HFF-Myc (cell line): ENCODE data around the gene DPF3.

Experiments
- DNase-seq: peaks from one replicate; pipeline ENCODE4 v3.0.0-alpha.2; 2011; ENCODE audit warnings: low read depth; ENCODE audit errors: extremely low read depth
- H3K4me3 ChIP-seq: replicated peaks from 2 replicates; pipeline ENCODE4 v1.5.1; 2011; ENCODE audit warnings: low read depth, mild to moderate bottlenecking, control low read depth, low read length
- CTCF ChIP-seq: IDR thresholded peaks from 2 replicates; pipeline ENCODE4 v1.5.1; 2012; ENCODE audit warnings: mild to moderate bottlenecking, low read depth, low read length, control low read depth; ENCODE audit errors: missing control alignments

The DPF3 gene

DNA sequence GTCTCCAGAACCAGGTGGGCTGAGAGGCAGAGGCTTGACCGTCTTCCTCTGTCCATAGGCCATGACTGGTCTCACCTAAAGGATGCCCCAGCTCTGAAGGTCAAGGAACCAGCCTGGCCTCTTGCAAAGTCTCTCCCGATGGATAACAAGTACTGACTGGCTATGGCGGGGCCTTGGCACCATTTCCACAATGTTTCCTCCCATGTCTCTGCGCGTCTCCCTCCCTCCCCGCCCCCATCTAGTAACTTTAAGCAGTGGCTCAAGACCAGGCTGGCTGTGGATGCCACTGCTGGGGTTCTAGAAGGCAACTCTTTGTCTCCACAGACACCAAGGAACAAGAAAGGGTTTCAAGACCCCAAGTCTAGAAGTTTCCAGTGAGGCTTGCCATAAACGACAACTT lies 275.5 kb downstream of the DPF3 start:
- no peak for TF ChIP-seq CTCF
- no peak overlapping the region for H3K4me3 ChIP-seq
- no peak for DNase-seq

DNA sequence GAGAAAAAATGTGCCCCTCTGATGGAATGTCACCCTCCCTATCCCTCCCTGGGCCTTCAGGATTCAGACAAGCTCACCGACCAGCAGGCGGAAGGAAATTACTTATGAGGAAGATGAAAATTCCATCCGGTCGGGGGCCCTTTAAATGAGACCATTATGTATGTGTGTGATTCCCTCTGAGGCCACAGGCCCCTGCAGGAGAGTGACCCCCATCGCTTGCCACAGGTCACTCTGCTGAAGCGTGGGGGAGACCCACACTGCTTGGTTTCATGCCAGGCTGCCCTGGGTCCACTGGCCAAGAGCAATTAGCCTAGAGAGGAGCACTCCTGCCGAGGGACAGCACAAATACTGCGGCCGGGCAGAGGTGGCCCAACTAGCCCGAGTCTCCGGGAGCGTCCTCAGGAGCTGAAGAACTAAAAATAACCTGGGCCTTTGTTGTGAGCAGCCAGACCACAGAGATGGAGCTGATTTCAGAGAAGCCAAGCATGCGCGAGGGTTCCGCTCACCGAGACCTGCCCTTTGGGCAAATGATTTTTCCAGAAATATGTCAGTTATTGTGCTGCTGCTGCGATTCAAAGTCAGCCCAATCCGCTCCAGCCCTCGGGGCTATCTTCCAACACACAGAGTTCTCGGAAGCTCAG lies 276.4 kb downstream of the DPF3 start:
- no peak overlapping the region for H3K4me3 ChIP-seq
- no peak for DNase-seq
- TF ChIP-seq CTCF: no peak

- no peak for TF ChIP-seq CTCF
Observed at GRCh38 chr14:72616811-72617210, 277.1 kb downstream of the DPF3 start.

DNA sequence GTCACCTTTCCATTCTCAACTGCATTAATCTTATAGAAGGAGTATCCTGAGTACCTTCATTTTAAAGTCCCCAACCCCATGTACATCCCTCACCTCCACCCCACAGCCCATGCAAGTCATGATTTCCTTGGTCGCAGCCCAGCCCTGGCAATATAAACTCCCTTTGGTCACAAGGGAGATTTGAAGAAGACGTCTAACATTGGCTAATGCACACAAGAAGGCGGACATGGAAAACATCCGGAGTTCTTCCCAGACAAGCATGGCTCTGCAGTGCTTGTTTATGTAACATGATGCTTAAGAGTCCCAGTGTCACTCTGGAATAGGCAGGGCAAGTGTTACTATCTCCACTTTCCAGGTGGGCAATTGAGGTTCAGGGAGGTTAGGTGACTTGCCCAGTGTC lies 277.6 kb downstream of the DPF3 start:
- H3K4me3 ChIP-seq: no peak overlapping the region
- peak; percentile 49 for DNase-seq
- TF ChIP-seq CTCF: no peak

More at GRCh38 chr14:72616811-72617210, 277.1 kb downstream of the DPF3 start:
- H3K4me3 ChIP-seq: no peak overlapping the region
- no peak for DNase-seq

- no peak for DNase-seq
- no peak overlapping the region for H3K4me3 ChIP-seq
- TF ChIP-seq CTCF: no peak
Observed at GRCh38 chr14:72615451-72616121, 278.3 kb downstream of the DPF3 start.

DNA sequence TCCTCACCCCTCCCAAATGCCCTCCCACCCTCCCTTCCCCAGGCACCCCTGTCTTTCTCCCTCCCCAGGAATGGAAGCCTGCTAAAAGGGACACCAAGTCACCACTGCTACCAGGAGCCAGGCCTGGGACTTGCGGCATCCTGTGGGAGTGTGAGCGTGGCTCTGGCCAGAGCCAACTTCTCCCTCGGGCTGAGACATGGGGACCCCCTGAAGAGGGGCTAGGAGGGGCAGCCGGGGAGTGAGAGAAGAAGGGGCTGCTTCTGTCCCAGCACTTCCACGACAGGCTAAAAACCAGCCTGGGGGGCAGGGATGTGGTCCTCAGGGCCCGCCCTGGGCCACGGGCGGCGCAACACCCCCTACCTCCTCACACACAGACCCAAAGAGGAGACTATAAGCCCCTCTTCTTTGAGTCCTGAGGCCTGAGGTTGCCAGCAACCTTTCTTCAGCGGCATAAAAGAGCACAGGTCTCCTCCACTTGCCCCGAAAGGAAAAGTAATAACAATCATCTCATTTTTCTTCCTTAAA lies 278.9 kb downstream of the DPF3 start:
- DNase-seq: no peak
- H3K4me3 ChIP-seq: no peak overlapping the region
- no peak for TF ChIP-seq CTCF
